SK-N-SH (cell line): Measurements from ENCODE around the gene POU2F1. TPM values are rescaled to one million over a fixed set of nuclear protein-coding genes. Genes with fewer than 3 reads are reported as not detected.

Source experiments
- CTCF ChIA-PET: fragments of 300-600, 350-600 bp; formaldehyde crosslinking; extraction: SDS; loops from one replicate; lab custom pipeline; 2021; lab: Yijun Ruan, JAX
- POLR2A ChIA-PET: fragments of 350-600 bp; sonication (Branson Sonifier 250); formaldehyde crosslinking; extraction: SDS; loops from one replicate; lab custom pipeline; 2020; ENCODE audit warnings: antibody characterized with exemption, inconsistent platforms; lab: Yijun Ruan, JAX
- DNase-seq: peaks from one replicate; pipeline ENCODE4 v3.0.0; 2012
- H2AFZ ChIP-seq: fragments of 200-600 bp; sonication (generic); 2 replicates; pipeline ENCODE4 v1.8.1; 2016; ENCODE audit warnings: antibody characterized with exemption, mild to moderate bottlenecking, low read depth
- H3F3A ChIP-seq: fragments of 200-600 bp; sonication (generic); replicated peaks from 2 replicates; pipeline ENCODE3; 2016; ENCODE audit warnings: antibody characterized with exemption, mild to moderate bottlenecking; ENCODE audit not compliant: insufficient read depth
- H3K27ac ChIP-seq, 2 experiments: fragments of 200-500 bp in 1 of 2; fragments of 200-600 bp in 1 of 2; sonication (Bioruptor generic) in 1 of 2; sonication (generic), shearing (Covaris generic) in 1 of 2; 2 replicates each; pipeline versions ENCODE4 v1.5.1 to v1.6.1; 2014 to 2016; ENCODE audit warnings: low read depth in 2 of 2, inconsistent platforms in 1 of 2, low read length in 1 of 2, mild to moderate bottlenecking in 1 of 2, mixed read lengths in 1 of 2
- H3K27me3 ChIP-seq: fragments of 200-600 bp; sonication (generic), shearing (Covaris generic); 2 replicates; pipeline ENCODE4 v1.6.1; 2016; ENCODE audit warnings: mixed run types; ENCODE audit not compliant: insufficient read depth
- H3K36me3 ChIP-seq, 2 experiments: fragments of 200-500 bp in 1 of 2; fragments of 200-600 bp in 1 of 2; sonication (Bioruptor generic) in 1 of 2; sonication (generic) in 1 of 2; replicated peaks in 1 of 2; 2 replicates each; pipeline versions ENCODE3 to v1.5.1; 2014 to 2016; ENCODE audit warnings: low read length in 1 of 2, mild to moderate bottlenecking in 1 of 2; ENCODE audit not compliant: insufficient read depth in 2 of 2, control insufficient read depth in 1 of 2
- H3K4me1 ChIP-seq, 2 experiments: fragments of 200-500 bp in 1 of 2; fragments of 200-600 bp in 1 of 2; sonication (Bioruptor generic) in 1 of 2; sonication (generic), shearing (Covaris generic) in 1 of 2; 2 replicates each; pipeline versions ENCODE4 v1.5.1 to v1.6.1; 2014 to 2016; ENCODE audit warnings: low read depth in 1 of 2, low read length in 1 of 2, mixed run types in 1 of 2; ENCODE audit not compliant: insufficient read depth in 2 of 2, control insufficient read depth in 1 of 2
- H3K4me2 ChIP-seq: fragments of 200-600 bp; sonication (generic), shearing (Covaris generic); 2 replicates; pipeline ENCODE4 v1.6.1; 2017; ENCODE audit warnings: mixed run types
- H3K4me3 ChIP-seq, 2 experiments: fragments of 200-500 bp in 1 of 2; fragments of 200-600 bp in 1 of 2; sonication (Bioruptor generic) in 1 of 2; sonication (generic), shearing (Covaris generic) in 1 of 2; 2 replicates each; pipeline versions ENCODE4 v1.5.1 to v1.8.1; 2014 to 2016; ENCODE audit warnings: low read depth in 2 of 2, inconsistent platforms in 1 of 2, low read length in 1 of 2, mild to moderate bottlenecking in 1 of 2, mixed read lengths in 1 of 2, moderate library complexity in 1 of 2
- H3K79me2 ChIP-seq: fragments of 200-600 bp; sonication (generic); 2 replicates; pipeline ENCODE4 v1.8.1; 2017; ENCODE audit warnings: mild to moderate bottlenecking; ENCODE audit not compliant: insufficient read depth
- H3K9ac ChIP-seq: fragments of 200-600 bp; sonication (generic); 2 replicates; pipeline ENCODE4 v1.6.1; 2017; ENCODE audit warnings: mixed run types
- H3K9me2 ChIP-seq: fragments of 200-600 bp; sonication (generic); 2 replicates; pipeline ENCODE4 v1.6.1; 2017; ENCODE audit warnings: mixed run types
- H3K9me3 ChIP-seq: fragments of 200-600 bp; sonication (generic); 2 replicates; pipeline ENCODE4 v1.6.1; 2017; ENCODE audit warnings: mixed run types, mild to moderate bottlenecking, moderate library complexity
- H4K20me1 ChIP-seq: fragments of 200-600 bp; sonication (generic); 2 replicates; pipeline ENCODE4 v1.6.1; 2017; ENCODE audit warnings: mild to moderate bottlenecking, mixed run types; ENCODE audit not compliant: insufficient read depth
- CTCF ChIP-seq: fragments of 200-600 bp; sonication (generic); IDR thresholded peaks from 2 replicates; pipeline ENCODE4 v1.6.1; 2017; ENCODE audit warnings: antibody characterized with exemption, mild to moderate bottlenecking, moderate library complexity
- ELF1 ChIP-seq: IDR thresholded peaks from 2 replicates; pipeline ENCODE4 v1.4.0; 2012
- FOSL2 ChIP-seq: IDR thresholded peaks from 2 replicates; pipeline ENCODE4 v1.4.0; 2012; ENCODE audit warnings: low read depth, mild to moderate bottlenecking, moderate library complexity, borderline replicate concordance
- FOXJ3 ChIP-seq: sonication (generic); formaldehyde crosslinking; IDR thresholded peaks from 2 replicates; pipeline ENCODE4 v1.5.1; 2020; ENCODE audit warnings: mild to moderate bottlenecking, missing genetic modification reagents
- FOXM1 ChIP-seq: IDR thresholded peaks from 2 replicates; pipeline ENCODE4 v1.4.0; 2012; ENCODE audit warnings: low read depth, mild to moderate bottlenecking
- GABPA ChIP-seq: IDR thresholded peaks from 2 replicates; pipeline ENCODE4 v1.4.0; 2012; ENCODE audit warnings: low read depth, mild to moderate bottlenecking
- GATA2 ChIP-seq: sonication (generic); formaldehyde crosslinking; IDR thresholded peaks from 2 replicates; pipeline ENCODE4 v1.5.0; 2020; ENCODE audit warnings: mild to moderate bottlenecking, missing genetic modification reagents
- MAX ChIP-seq: IDR thresholded peaks from 2 replicates; pipeline ENCODE4 v1.4.0; 2012; ENCODE audit warnings: low read depth
- NRF1 ChIP-seq: IDR thresholded peaks from 2 replicates; pipeline ENCODE4 v1.6.1; 2012; ENCODE audit warnings: low read depth, mild to moderate bottlenecking, low read length
- PBX3 ChIP-seq: IDR thresholded peaks from 2 replicates; pipeline ENCODE4; 2012
- RAD21 ChIP-seq: IDR thresholded peaks from 2 replicates; pipeline ENCODE4 v1.6.1; 2012; ENCODE audit warnings: mild to moderate bottlenecking, low read length
- RFX5 ChIP-seq: IDR thresholded peaks from 2 replicates; pipeline ENCODE4 v1.6.1; 2012; ENCODE audit warnings: mild to moderate bottlenecking, improper control_type of control experiment, low read length
- RXRA ChIP-seq: IDR thresholded peaks from 2 replicates; pipeline ENCODE4 v1.4.0; 2012; ENCODE audit warnings: low read depth, mild to moderate bottlenecking, borderline replicate concordance
- USF1 ChIP-seq: IDR thresholded peaks from 2 replicates; pipeline ENCODE4 v1.4.0; 2012; ENCODE audit warnings: low read depth, borderline replicate concordance
- USF2 ChIP-seq: fragments of 150-350 bp; IDR thresholded peaks from 2 replicates; pipeline ENCODE4 v1.6.1; 2017; ENCODE audit warnings: antibody characterized with exemption, low read length, low read depth, borderline replicate concordance
- ZBTB33 ChIP-seq: IDR thresholded peaks from 2 replicates; pipeline ENCODE4 v1.4.0; 2012; ENCODE audit warnings: low read depth, borderline replicate concordance
- WGBS: methylation state at CpG from one replicate; pipeline ENCODE4 v1.1.6; 2017; ENCODE audit warnings: low lambda C conversion rate; 5-methylcytosine and 5-hydroxymethylcytosine counted together
- polyA plus RNA-seq, 3 experiments: library from polyadenylated mRNA; depleted of rRNA; stranded (reverse); fragments of >200 nt; gene quantifications; 2 replicates each; pipeline ENCODE4 v1.2.3, GENCODE V29; 2012

The POU2F1 gene
- polyA plus RNA-seq, 1 of the 3 experiments (the other 2 are of a cell fraction) = 1.2 TPM

GRCh38 chr1:167248707-167249642 lies 28.3 kb downstream of the POU2F1 start:
- no peak overlapping the region for H2AFZ ChIP-seq
- TF ChIP-seq GABPA (no peak), NRF1 (no peak), RFX5 (no peak), FOSL2 (no peak), GATA2 (CRISPR knock-in tag) (no peak), PBX3 (no peak), USF2 (no peak), MAX (no peak), RXRA (no peak), ELF1 (no peak), CTCF (no peak), ZBTB33 (no peak), FOXM1 (no peak), RAD21 (no peak), USF1 (no peak), FOXJ3 (CRISPR knock-in tag) (no peak)
- TF ChIP-seq, all 33 proteins: peak for 0
- Histone ChIP-seq H3K4me3 (no peak overlapping the region), H3F3A (no peaks in the 10 kb centered on the region), H3K27me3 (no peaks in the 10 kb centered on the region), H3K79me2 (peaks cover 37% of the 10 kb centered on the region), H3K4me1 (peaks cover 0 to 2% of the 10 kb centered on the region in 2 experiments; a peak in 3 of 4 replicates), H3K9me3 (no peaks in the 10 kb centered on the region), H3K27ac (no peak overlapping the region; a peak in 1 of 4 replicates), H3K4me2 (no peak overlapping the region), H3K9me2 (no peaks in the 10 kb centered on the region), H3K36me3 (peaks cover 0 to 4% of the 10 kb centered on the region in 2 experiments), H3K9ac (no peak overlapping the region), H4K20me1 (peaks cover 10% of the 10 kb centered on the region; the same call in 1 of the 2 replicates)
- no peak for DNase-seq
- ChIA-PET POLR2A (no interaction called here), CTCF (no interaction called here)
- WGBS = 93% methylated on average over 4 of the region's 4 CpGs
